ENCODE measurements around the gene SMCO1.

Gene SMCO1

GRCh38 chr3:196499061-196499460 lies 16.1 kb downstream of the SMCO1 start:
- no peak overlapping the region for H3K4me3 ChIP-seq (ENCODE audit: low read length)
- TF ChIP-seq CTCF (conservative IDR thresholded peaks at IDR 0.05; ENCODE audit: low read length) = no peak
- peak; percentile 69 for DNase-seq (ENCODE audit: low read depth)

- no peak for DNase-seq (ENCODE audit: low read depth)
- no peak overlapping the region for H3K4me3 ChIP-seq (ENCODE audit: low read length)
- no peak for TF ChIP-seq CTCF (conservative IDR thresholded peaks at IDR 0.05; ENCODE audit: low read length)
These were observed 16.8 kb downstream of the SMCO1 start for GRCh38 chr3:196498297-196498696.

GRCh38 chr3:196496183-196496582 lies 19.0 kb downstream of the SMCO1 start:
- no peak for DNase-seq (ENCODE audit: low read depth)
- no peak for TF ChIP-seq CTCF (conservative IDR thresholded peaks at IDR 0.05; ENCODE audit: low read length)
- no peak overlapping the region for H3K4me3 ChIP-seq (ENCODE audit: low read length)

- DNase-seq (ENCODE audit: low read depth) = no peak
- no peak overlapping the region for H3K4me3 ChIP-seq (ENCODE audit: low read length)
- no peak for TF ChIP-seq CTCF (conservative IDR thresholded peaks at IDR 0.05; ENCODE audit: low read length)
These were observed 21.9 kb downstream of the SMCO1 start for GRCh38 chr3:196493292-196493691.

GRCh38 chr3:196492080-196492479 lies 23.1 kb downstream of the SMCO1 start:
- TF ChIP-seq CTCF (conservative IDR thresholded peaks at IDR 0.05; ENCODE audit: low read length) = no peak
- DNase-seq (ENCODE audit: low read depth) = no peak
- H3K4me3 ChIP-seq (ENCODE audit: low read length) = no peak overlapping the region

GRCh38 chr3:196489747-196490146 lies 25.4 kb downstream of the SMCO1 start:
- DNase-seq (ENCODE audit: low read depth) = no peak
- TF ChIP-seq CTCF (conservative IDR thresholded peaks at IDR 0.05; ENCODE audit: low read length) = no peak
- no peak overlapping the region for H3K4me3 ChIP-seq (ENCODE audit: low read length)

- DNase-seq (ENCODE audit: low read depth) = no peak
- H3K4me3 ChIP-seq (ENCODE audit: low read length) = no peak overlapping the region
- peak; percentile 21; the same call in 1 of the 2 replicates for TF ChIP-seq CTCF (conservative IDR thresholded peaks at IDR 0.05; ENCODE audit: low read length)
These were observed 28.9 kb downstream of the SMCO1 start for GRCh38 chr3:196486263-196486662.
